Measurements from ENCODE around the gene CXCR5.

CXCR5 gene

GRCh38 chr11:118912742-118913410 is 29.2 kb downstream of the CXCR5 start:
- Histone ChIP-seq H3K27ac (peak overlapping the region; percentile 68), H3K4me1 (ENCODE audit: control insufficient read depth in 1 of 2, insufficient read depth in 1 of 2, low read depth in 1 of 2, low read length in 1 of 2) (peaks cover 27 to 32% of the 10 kb centered on the region in 2 experiments), H3K36me3 (no peaks in the 10 kb centered on the region), H3K4me3 (ENCODE audit: low read depth in 1 of 2, low read length in 1 of 2) (no peak overlapping the region), H3K27me3 (peaks cover 31% of the 10 kb centered on the region), H3K9me3 (no peaks in the 10 kb centered on the region)
- TF ChIP-seq, protein P1, sequence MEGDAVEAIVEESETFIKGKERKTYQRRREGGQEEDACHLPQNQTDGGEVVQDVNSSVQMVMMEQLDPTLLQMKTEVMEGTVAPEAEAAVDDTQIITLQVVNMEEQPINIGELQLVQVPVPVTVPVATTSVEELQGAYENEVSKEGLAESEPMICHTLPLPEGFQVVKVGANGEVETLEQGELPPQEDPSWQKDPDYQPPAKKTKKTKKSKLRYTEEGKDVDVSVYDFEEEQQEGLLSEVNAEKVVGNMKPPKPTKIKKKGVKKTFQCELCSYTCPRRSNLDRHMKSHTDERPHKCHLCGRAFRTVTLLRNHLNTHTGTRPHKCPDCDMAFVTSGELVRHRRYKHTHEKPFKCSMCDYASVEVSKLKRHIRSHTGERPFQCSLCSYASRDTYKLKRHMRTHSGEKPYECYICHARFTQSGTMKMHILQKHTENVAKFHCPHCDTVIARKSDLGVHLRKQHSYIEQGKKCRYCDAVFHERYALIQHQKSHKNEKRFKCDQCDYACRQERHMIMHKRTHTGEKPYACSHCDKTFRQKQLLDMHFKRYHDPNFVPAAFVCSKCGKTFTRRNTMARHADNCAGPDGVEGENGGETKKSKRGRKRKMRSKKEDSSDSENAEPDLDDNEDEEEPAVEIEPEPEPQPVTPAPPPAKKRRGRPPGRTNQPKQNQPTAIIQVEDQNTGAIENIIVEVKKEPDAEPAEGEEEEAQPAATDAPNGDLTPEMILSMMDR (IDR thresholded peaks at IDR 0.05), result no peak

DNA sequence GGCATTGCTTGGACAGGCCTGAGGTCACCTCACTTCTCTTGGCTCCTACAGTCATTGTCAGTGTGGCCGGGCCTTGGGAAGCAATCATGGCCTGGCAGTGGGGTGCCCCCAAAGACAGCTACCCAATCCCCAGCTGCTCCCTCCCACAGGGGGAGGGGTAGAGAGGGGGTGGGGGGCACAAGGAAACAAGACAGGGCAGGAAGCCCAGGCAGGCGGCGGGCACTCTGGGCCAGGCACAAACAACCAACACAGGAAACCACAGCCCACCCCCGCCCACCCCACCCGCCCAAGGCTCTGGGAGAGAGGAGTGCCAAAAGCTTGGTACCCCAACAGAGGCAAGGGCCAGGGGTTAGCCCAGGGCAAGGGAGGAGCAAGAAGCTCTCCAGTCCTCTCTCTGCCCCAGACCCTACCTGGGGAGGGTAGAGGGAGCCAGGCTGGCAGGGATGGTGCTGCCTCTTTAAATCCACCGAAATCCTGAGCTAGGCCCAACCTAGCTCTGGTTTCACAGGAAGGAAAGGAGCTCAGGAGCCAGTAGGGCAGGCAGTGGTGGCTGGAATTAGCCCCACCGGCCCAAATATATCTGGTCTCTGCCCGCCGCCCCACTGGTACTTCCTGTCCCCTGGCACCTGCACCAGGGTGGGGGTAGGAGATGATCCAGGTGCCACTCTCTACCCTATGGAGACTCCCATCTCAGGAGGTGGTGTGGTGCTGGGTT is 29.9 kb downstream of the CXCR5 start:
- Histone ChIP-seq H3K4me1 (ENCODE audit: control insufficient read depth in 1 of 2, insufficient read depth in 1 of 2, low read depth in 1 of 2, low read length in 1 of 2) (peaks cover 30 to 36% of the 10 kb centered on the region in 2 experiments), H3K36me3 (no peaks in the 10 kb centered on the region), H3K9me3 (no peaks in the 10 kb centered on the region), H3K27me3 (peaks cover 32% of the 10 kb centered on the region), H3K4me3 (ENCODE audit: low read depth in 1 of 2, low read length in 1 of 2) (no peak overlapping the region), H3K27ac (peak overlapping the region; percentile 68)
- TF ChIP-seq, protein P1 (IDR thresholded peaks at IDR 0.05), result no peak

GRCh38 chr11:118914178-118914918 is 30.7 kb downstream of the CXCR5 start:
- Histone ChIP-seq H3K9me3 (no peaks in the 10 kb centered on the region), H3K4me1 (ENCODE audit: control insufficient read depth in 1 of 2, insufficient read depth in 1 of 2, low read depth in 1 of 2, low read length in 1 of 2) (peaks cover 30 to 36% of the 10 kb centered on the region in 2 experiments), H3K27me3 (peaks cover 35% of the 10 kb centered on the region), H3K36me3 (no peaks in the 10 kb centered on the region), H3K27ac (no peak overlapping the region), H3K4me3 (ENCODE audit: low read depth in 1 of 2, low read length in 1 of 2) (no peak overlapping the region)
- TF ChIP-seq, protein P1 (IDR thresholded peaks at IDR 0.05), result no peak

DNA sequence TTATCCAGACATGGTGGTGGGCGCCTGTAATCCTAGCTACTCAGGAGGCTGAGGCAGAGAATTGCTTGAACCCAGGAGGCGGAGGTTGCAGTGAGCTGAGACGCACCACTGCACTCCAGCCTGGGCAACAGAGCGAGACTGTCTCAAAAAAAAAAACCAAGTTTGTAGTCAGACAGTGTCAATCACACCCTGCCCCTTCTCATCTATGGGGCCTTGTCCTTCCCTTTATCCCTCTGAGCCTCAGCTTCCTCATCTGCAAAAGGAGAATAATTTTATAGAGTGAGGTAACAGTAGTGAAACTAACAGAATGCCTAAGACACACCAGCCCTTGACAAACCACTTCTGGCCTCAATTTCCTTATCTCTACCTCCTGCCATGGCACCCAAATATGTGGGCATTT is 31.3 kb downstream of the CXCR5 start:
- Histone ChIP-seq H3K4me3 (ENCODE audit: low read depth in 1 of 2, low read length in 1 of 2) (no peak overlapping the region), H3K27ac (no peak overlapping the region), H3K27me3 (peaks cover 35% of the 10 kb centered on the region), H3K4me1 (ENCODE audit: control insufficient read depth in 1 of 2, insufficient read depth in 1 of 2, low read depth in 1 of 2, low read length in 1 of 2) (peaks cover 30 to 38% of the 10 kb centered on the region in 2 experiments), H3K36me3 (no peaks in the 10 kb centered on the region), H3K9me3 (no peaks in the 10 kb centered on the region)
- TF ChIP-seq, protein P1 (IDR thresholded peaks at IDR 0.05), result no peak

DNA sequence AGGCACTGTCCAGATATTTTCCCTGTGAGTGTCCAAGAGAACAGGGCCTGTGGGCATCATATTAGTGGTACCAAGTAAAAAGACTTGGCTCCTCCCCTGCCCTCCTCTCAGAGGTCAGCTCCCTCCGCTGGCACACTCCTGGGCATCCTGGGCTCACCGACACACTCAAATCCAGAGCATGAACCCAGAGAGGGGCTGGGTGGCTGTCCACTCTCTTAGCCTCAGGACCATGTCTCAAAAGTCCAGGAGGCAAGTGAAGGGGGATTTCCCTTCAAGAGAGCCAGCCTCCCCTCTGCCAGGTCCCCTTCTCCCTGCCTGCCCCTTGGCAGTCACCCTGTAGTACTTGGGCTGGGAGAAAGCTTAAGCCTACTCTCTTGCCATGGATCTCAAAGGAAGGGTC is 31.7 kb downstream of the CXCR5 start:
- Histone ChIP-seq H3K4me3 (ENCODE audit: low read depth in 1 of 2, low read length in 1 of 2) (no peak overlapping the region), H3K27ac (no peak overlapping the region), H3K36me3 (no peaks in the 10 kb centered on the region), H3K9me3 (no peaks in the 10 kb centered on the region), H3K27me3 (peaks cover 30% of the 10 kb centered on the region), H3K4me1 (ENCODE audit: control insufficient read depth in 1 of 2, insufficient read depth in 1 of 2, low read depth in 1 of 2, low read length in 1 of 2) (peaks cover 30 to 37% of the 10 kb centered on the region in 2 experiments)
- TF ChIP-seq, protein P1 (IDR thresholded peaks at IDR 0.05), result no peak

Data from neutrophil (primary cell).